ENCODE measurements around the gene GBE1.

GBE1 gene

DNA sequence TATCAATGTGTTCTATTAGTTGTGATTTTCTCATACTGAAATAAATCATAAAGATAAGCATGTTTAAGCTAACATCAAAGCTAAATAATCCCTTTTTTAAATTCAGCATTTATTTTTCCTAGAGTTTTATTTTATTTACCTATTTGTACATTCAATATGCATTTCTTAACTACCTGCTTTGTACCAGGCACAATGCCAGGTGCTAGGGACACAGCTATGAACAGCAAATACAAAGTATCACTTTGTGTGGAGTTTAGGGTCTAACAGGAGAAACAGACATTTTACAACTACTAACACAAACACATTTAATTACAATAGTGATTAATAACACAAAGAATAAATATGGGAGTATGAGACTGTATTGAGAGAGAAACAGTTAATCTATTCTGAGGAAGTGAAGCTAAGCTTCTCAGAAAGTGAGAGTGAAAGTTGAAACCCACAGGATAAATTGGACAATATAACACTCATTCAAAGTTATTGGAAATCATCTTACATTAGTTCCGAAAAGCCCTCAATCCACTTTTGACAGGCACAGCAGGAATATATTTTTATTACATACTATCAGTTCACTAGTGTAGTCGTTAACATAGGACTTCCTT, 159.6 kb downstream of the GBE1 start:
- DNase-seq, result no peak

DNA sequence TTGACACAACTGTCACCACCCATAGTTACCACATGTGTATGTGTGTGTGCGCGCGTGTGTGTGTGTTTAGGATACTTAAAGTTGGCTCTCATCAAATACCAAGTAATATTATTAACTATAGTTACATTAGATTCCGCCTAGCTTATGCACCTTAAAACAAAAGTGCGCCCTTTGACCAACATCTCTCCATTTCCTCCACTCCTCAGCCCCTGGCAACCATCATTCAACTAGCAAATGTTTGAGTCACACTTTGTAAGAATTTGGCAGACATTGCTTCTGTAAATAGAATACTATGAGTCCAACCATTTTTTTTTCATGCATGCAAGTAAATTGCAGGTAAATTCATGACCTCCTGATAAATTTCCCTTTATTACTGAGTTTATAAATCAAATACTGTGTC, 169.3 kb downstream of the GBE1 start:
- DNase-seq, result no peak

DNA sequence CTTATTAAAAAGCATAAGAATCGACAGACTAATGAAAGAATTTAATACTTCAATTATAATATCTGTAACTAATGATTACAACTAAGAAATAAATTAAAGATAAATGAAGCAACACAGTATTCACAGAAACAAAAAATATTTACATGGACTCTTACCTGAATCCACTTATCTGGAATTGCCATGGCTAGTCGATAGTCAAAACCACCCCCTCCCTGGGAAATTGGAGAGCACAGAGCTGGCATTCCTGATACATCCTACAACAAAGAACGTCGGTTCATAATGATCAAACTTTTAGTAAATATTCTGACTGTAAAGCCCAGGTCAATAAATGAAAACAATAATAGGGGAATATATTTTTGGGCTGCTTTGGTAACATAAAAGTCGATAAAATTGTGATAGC, 175.5 kb downstream of the GBE1 start:
- no peak for DNase-seq

DNA sequence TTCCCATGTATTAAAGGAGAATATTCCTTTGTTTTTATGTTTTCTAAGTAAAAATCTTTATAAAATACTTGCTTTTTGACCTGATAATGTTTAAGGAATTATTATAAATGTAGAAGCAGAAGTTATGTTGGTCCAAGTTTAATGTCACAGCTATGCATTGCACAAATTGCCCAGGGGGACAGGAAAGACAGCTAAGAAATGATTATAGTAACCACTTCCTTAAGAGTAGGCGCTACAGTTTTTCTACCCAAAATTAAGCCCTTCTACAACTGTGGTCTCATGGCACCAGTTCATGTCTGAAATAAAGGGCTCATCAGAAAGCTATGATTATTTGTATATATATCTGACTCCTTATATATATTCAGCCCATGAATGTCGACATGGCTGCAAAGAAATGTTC, 176.4 kb downstream of the GBE1 start:
- no peak for DNase-seq

DNA sequence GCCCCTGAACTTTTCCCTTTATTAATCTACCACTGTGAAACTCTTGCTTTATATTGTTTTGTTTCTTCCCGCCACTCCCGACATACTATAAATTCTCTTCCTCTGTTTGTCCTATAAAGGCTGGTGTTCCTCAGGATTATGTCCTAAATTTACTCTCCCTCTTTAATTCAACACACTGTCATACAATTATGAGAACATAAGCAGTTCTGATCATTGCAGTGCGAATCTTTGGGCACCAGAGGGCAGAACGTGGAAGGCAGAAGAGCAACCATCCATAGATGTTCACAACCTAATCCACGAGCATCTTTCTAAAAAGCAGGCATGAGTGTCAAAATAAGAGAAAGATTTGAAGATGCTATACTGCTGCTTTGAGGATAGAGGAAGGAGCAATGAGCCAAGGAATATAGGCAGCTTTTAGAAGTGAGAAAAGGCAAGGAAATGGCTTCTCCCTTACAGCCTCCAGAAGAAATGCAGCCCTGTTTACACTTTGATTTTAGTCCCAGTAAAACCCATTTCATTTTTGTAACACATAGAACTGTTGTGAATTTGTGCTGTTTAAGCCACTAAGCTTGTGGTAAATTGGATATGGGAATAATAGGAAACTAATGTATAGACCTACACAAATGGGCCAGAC, 179.4 kb downstream of the GBE1 start:
- DNase-seq, result no peak

DNA sequence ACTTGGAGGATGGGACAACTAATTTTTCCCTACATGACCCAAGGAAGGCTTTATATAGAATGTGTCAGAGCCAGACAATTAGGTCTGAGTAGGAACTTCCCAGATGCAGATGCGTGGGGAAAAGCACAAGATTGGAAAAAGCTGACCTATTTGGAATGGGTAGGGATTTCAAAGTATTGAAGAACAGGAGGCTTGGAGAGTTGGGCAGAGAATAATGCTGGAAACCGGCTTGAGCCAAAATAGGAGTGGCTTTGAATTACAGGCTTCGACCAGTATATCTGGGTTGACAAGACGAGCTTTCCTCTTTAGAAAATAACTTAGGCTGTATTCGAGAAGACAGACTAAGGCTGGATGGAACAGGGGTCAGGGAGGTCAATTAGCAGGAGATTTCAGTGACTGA, 181.1 kb downstream of the GBE1 start:
- no peak for DNase-seq

DNA sequence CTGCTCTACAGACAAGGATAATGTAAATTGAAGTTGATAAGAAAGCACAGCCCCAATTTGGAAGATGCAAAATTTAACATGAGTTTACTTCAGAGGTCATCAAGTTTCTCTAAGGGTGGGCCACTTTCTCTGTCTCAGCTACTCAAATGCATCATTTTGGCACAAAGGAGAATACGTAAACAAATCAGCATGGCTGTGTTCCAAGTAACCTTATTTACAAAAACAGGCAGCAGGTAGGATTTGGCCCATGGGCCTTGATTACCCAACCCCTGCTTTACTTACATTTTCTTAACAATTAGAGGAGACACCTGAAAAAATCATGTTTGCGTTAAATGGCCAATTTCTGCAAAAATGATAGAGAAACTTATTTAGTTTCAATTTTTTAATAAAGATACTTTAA, 181.7 kb downstream of the GBE1 start:
- no peak for DNase-seq

DNA sequence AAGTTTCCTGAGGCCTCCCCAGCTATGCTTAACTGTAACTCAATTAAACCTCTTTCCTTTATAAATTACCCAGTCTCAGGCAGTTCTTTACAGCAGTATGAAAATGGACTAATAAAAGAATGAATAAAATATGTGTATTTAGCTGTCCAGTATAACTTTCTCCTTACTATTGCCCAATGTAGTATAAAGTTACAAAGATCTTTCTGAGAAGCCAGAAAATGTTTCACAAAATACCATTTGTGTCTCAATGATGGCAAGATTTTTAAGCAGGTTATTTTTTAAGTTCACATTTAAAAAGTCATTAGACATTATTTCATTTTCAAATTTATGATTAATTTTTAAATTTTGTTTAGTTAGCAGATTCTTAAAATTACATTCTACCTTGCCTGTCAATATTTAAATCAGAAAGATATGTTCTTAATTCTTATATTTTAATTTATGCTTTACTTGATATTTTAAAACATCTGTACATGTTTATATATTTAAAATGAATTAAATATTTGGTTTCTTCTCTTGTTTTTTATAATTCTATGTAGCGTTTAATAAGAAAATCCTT, 189.2 kb downstream of the GBE1 start:
- no peak for DNase-seq

DNA sequence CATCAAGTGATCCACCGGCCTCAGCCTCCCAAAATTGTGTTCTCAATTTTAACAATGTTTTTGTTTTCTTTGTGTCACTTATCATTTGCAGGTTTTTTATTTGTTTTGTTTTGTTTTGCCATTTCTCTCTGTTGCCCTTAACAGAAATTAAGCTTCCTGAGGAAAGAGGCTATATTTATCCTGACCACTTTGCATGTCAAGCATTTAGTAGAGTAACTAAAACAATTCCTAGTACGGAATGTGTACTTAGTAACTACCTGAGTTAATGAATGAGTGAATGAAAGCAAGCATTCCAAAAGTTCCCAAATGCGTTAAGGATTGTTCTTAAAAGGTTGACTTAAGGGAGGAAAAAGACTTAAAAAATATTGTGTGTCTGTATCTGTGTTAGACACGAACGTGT, 193.1 kb downstream of the GBE1 start:
- no peak for DNase-seq

DNA sequence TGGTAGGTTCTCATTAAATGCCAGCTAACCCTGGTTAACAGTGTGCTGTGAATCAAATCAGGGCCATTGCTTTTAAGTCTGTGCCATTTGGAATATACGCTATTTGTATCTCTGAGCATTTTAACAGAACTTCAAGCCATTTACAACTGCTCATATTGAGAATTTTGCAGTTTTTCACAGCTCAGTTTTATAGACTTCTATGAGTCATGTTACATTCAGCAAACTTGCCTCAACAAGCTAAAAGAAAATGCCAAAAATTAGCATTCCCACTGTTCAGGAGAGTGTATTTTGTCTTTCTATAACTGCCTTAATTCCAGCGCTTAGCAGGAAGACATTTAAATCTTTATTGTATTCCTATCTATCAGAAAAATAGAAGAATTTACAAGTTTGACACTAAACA, 196.4 kb downstream of the GBE1 start:
- DNase-seq, result no peak

DNA sequence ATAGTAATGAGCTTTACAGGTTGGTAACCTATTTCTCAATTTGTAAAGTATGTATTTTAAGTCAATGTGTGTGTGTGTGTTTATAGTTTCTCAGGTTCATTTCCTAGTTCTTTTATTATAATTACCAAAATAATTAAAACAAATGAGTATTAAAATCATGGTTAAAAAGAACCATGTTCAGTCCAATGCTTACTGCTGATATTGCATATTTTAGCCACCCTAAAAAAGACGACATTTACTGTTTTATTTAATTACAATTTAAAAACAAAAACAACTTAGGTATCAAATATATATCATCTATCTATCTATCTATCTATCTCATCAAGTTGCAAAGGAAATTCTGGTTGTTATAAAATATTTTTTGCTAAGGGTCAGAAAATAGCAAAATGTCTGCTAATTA, 203.3 kb downstream of the GBE1 start:
- DNase-seq, result no peak

DNA sequence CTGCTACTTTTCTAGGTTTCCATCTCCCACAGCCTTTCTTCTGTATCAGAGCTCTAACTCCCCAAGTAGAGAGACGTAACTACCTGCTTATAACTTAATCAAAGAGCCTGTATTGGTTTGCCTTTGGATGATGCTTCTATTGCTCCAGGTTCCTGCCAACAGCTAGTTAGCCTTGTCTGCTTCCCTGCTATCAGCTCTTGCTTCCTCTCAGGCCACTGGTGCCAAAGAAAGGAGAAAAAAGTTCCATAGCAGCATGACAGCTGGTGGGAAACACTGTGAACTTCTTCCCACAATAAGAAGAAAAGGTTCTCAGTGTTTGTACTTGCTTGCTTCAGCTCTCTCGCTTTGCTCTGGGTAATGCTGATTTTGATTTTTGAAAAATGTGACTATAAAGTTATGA, 206.6 kb downstream of the GBE1 start:
- no peak for DNase-seq

DNA sequence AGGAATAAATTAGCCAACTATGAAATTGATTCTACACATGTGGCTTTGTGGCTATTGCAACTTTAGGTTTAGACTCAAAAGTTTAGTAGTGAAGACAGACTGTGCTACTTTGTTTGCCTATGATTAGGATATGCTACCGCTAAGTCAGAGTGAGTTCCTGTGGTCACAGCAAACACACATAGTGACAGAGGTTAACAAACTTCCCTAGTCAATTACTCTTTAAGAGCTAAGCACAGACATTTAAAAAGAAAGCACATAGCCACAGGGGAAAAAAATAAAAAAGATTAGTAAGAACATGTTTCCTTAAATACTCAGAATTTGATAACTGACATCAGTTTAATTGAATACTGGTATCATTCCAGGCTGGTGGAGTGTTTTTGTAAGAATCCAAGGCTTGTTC, 207.1 kb downstream of the GBE1 start:
- no peak for DNase-seq

DNA sequence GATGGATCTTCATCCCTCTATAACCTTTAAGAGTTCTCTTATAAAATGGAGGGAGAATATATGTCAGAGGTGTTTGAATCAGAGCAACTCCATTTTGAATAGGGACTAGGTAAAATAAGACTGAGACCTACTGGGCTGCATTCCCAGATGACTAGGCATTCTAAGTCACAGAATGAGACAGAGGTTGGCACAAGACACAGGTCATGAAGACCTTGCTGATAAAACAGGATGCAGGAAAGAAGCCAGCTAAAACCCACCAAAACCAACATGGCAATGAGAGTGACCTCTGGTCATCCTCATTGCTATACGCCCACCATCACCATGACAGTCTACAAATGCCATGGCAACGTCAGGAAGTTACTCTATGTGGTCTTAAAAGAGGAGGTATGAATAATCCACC, 211.0 kb downstream of the GBE1 start:
- DNase-seq, result no peak

DNA sequence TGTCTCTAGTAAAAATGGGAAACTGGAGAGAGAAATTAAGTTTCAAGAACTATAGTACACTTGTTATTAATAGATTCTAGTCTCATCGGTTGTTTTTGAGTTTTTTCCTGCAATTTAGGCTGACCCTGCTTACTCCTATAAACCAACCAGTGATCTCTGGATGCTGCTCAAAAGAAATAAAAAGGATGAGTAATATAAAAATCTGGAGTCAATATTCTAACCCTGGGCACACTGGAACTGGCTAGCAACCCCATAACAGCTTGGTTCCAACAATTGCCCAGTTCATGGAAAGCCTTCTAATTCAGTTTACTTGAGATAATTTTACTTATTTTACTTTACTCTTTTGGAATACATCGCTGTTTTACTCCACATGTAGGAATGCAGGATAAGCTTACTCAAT, 211.6 kb downstream of the GBE1 start:
- DNase-seq, result no peak

DNA sequence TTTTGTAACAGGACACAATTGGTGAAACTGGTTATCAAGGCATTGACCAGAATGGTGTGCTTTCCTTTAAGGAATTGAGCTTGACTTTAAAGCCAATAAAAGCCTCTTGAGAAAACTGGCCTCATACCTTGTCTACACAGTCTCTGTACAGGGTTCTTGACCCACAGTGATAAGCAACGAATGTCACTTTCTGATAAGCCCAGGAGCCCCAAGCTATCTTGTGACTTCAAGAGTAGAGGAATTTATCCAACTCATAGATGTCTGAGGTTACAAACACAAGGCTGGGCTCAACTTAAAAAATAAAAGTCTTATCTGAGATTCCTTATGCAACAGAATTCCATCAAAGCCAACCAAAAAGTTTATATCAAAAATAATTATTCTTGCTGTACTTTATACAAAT, 212.1 kb downstream of the GBE1 start:
- no peak for DNase-seq

DNA sequence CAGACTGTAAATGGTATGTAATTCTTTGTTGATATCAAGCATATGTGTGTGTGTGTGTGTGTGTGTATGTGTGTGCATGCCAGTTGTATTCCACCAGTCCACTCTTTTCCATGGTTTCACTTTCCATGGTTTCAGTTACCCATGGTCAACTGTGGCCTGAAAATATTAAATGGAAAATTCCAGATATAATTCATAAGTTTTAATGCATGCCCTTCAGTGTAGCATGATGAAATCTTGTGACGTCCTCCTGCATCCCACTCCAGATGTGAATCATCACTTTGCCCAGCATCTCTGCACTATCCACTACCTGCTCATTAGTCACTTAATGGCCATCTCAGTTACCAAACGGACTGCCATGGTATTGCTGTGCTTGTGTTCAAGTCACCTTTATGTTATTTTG, 215.9 kb downstream of the GBE1 start:
- no peak for DNase-seq

DNA sequence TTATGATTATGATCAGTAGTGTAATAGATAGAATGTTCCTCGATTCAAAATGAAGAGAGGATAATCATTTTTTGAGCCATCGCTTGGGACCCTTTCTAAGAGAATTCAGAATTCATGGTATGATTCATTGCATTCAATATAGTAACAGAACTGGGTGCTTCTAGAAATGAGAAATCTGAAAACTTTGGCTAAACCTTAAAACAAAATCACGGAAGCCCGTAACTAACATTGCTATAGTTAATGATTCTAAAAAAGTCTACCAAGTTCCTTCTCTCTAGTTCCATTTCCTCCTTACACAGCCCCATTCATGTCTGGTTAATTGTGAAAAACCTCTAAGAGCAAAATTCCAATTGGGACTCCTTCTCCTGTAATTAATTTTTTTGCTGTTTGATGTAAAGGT, 217.1 kb downstream of the GBE1 start:
- DNase-seq, result no peak

DNA sequence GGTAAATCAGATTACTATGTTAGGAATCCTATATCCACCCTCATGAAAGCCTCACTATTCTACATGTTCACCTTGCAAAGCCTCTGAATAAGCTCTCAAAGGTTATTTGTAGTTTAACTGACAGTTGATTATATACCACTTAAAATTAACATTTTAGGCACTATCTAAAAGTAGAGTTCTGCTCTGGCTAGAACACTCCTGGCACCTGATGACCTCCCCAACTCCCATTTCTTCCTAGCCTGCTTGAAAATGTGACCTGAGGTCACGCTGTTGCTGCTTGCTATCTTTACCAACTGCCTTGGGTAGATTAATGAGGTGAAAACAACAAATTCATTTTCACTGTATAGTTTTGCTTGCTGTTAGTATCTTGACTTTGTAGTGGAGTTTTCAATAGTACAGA, 220.7 kb downstream of the GBE1 start:
- DNase-seq, result no peak

DNA sequence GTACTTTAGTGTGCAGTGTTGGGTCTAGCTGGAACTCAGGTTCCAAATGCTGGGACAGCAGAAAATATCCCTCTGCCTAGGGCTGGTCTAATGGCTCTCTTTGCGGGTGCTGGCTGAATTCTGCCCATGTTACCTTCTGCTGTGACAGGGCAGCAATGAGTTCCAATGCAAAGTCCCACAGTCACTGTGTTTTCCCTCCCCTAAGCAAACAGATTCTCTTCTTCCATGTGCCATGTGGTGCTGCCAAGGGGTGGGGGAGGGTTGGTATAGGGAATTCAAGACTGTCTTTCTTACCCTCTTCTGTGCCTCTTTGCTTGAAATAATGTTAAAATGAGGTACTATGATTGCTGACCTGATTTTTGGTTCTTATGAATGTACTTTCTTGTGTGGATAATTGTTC, 229.6 kb downstream of the GBE1 start:
- DNase-seq, result no peak

DNA sequence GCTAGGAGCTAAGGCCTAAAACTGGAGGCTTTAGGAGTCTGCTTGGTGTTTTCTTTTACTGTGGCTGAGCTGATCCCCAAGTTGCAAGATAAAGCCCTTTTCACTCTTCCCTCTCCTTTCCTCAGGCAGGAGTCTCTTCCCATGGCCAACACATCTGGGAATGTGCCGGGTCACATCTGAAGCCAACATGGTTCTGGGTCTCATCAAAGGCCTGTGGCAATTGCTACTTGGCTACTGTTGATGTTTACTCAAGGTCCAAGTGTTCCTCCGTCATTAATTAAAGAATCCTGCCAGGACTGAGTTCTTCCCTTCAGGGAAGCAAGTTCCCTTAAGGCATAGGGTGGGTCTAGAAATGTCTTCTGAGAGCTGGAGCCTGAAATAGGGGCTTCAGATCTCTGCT, 230.2 kb downstream of the GBE1 start:
- DNase-seq, result no peak

DNA sequence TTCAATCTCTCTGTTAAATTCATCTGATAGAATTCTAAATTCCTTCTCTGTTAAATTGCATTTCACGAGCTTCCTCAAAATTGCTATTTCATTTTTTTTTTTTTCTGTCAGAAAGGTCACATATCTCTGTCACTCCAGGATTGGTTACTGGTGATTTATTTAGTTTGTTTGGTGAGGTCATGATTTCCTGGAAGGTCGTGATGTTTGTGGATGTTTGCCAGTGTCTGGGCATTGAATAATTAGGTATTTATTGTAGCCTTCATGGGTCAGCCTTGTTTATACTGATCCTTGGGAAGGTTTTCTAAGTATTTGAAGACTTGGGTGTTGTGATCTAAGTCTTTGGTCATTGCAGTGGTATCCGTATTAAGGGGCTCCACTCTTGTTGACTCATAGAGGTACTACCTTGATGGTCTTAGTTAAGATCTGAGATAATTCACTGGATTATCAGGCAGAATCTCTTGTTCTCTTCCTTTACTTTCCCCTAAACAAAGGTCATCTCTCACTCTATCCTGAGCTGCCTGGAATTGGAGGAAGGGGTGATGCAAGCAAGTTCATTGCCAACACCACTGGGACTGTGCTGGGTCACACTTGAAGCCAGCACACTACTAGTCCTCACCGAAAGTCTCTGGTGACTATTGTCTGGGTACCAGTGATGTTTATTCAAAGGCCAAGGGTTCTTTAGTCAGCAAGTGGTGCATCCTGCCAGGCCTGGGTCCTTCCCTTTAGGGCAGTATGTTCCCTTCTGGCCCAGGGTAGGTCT, 231.1 kb downstream of the GBE1 start:
- DNase-seq, result no peak

DNA sequence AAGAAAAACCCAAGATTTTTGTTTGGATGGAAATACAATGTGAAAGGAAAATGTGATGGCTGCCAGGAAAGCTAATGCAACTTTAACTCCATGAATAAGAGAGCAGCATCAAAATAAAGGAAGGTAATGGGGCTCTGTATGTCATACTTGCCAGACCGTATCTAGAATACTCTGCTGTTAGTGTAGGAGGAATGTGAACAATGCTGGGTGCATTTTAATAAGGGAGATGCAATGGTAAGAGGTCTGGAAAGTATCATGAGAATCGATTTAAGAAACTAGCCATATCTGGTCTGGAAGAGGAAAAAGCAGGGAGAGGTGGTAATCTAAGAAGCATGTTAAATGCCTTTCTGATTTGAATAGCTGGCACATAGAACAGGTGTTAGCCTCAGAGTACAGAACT, 239.6 kb downstream of the GBE1 start:
- DNase-seq, result no peak

DNA sequence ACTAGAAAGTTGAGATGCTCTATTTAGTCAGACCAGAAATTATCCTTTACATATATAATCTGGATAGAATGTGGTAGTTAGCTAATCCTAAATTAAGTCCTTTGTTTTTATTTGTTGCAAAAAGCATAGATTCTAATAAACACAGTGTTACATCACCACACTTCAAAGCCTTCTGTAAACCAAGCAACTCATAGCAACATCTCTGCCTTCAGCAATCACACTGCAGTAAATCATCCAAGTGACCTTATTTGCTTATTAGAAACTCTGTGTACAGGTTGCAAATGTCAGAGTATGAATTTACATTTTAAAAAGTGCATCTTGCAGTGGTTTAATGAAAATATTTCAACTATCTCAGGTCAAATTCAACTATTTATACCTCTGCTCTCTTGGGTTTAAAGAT, 242.5 kb downstream of the GBE1 start:
- no peak for DNase-seq
